ENCODE data around the gene ATXN2.
A peak's percentile ranks its signal among the peaks of the same experiment; 100 is the strongest.

The ATXN2 gene

DNA sequence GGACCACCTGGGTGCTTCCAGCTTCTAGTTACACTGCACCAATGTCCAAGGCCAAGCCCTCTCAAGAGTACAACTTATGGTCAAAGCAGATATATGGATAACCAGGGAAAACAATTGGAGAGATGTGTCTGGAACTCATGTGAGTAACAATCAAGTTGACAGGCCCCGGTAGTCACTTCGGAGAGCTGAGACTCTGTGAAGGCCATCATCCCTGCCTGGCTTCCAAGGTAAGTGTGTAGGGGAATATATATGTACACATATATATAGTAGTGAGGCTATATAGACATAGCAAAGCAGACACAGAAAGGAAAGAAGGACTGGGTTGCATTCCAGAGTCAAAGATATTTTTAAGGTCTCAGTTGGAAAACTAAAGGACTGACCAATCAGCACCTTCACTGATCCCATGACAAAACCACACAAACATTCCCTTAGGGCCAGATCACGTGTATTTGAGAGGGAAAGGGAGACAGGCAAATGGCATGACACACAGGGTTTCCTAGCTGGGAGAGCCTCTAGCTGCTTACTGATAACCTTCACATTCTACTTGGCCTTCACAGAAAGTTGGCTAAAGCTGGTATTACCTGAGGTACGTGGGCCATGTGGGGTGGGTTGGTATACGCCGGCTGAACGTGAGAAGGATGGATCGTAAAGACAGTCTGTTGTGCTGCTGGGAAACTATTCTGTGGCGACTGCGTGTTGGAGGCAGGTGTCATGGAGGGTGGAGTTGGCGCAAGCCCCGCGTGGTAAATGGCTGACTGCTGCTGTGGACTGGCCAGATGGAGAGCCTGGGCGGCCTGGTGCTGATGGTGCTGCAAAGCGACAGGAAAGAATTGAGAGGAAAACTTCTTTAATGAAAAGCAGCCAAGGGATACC, 143.4 kb downstream of the ATXN2 start:
- TF ChIP-seq, protein P1, sequence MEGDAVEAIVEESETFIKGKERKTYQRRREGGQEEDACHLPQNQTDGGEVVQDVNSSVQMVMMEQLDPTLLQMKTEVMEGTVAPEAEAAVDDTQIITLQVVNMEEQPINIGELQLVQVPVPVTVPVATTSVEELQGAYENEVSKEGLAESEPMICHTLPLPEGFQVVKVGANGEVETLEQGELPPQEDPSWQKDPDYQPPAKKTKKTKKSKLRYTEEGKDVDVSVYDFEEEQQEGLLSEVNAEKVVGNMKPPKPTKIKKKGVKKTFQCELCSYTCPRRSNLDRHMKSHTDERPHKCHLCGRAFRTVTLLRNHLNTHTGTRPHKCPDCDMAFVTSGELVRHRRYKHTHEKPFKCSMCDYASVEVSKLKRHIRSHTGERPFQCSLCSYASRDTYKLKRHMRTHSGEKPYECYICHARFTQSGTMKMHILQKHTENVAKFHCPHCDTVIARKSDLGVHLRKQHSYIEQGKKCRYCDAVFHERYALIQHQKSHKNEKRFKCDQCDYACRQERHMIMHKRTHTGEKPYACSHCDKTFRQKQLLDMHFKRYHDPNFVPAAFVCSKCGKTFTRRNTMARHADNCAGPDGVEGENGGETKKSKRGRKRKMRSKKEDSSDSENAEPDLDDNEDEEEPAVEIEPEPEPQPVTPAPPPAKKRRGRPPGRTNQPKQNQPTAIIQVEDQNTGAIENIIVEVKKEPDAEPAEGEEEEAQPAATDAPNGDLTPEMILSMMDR (IDR thresholded peaks at IDR 0.05), result no peak

DNA sequence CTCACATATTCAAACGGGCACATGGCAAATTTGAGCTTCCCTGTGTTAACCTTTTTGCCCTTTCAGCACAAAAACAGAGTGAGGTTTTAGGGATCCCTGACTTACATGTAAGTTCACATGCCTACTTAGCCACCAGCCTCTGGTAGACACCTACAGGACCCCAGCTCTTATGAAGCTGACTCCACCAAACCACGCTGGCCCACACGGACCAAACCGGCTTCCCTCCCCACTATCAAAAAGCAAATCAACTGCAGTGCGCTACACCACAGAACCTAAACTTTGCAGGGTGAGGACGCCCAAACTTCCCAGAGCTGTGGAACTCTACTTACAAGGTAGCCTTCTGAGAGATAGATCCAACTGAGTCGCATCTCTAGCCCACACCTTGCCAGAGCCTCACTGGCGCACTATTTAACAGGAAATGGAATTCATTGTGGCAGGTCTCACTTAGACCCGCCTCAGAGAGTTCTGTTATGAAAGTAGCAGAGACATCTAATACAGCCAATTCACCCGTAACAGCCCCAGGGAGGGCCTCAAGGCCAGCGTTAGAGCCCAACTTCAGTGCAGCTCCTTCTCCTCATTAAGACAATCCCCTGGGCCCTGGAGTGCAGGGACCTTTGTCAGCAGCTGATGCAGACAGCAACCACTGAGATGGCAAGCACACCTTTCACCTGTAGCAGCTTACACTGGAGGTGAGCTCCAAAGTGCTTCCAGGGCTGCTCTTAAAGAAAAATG, 144.2 kb downstream of the ATXN2 start:
- TF ChIP-seq, protein P1 (IDR thresholded peaks at IDR 0.05), result no peak

DNA sequence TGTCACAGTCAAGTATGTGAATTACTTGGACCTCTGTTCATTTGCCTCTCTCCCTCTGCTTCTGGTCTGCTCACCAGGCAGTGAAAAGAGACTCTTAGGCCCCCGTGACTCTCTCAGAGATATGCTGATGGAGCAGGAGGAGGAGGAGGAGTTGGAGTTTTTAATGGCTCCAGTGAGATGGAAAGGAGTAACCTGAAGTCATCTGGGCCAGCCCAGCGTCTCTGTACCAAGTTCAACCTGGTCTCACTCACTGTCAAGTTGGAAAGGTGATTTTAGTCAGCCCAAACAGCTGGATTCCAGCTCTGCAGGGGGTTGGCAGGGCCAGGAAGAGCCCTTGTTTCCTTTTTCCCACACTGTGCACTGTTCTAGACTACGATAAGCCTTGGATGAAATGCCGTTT, 144.8 kb downstream of the ATXN2 start:
- TF ChIP-seq, protein P1 (IDR thresholded peaks at IDR 0.05), result no peak

DNA sequence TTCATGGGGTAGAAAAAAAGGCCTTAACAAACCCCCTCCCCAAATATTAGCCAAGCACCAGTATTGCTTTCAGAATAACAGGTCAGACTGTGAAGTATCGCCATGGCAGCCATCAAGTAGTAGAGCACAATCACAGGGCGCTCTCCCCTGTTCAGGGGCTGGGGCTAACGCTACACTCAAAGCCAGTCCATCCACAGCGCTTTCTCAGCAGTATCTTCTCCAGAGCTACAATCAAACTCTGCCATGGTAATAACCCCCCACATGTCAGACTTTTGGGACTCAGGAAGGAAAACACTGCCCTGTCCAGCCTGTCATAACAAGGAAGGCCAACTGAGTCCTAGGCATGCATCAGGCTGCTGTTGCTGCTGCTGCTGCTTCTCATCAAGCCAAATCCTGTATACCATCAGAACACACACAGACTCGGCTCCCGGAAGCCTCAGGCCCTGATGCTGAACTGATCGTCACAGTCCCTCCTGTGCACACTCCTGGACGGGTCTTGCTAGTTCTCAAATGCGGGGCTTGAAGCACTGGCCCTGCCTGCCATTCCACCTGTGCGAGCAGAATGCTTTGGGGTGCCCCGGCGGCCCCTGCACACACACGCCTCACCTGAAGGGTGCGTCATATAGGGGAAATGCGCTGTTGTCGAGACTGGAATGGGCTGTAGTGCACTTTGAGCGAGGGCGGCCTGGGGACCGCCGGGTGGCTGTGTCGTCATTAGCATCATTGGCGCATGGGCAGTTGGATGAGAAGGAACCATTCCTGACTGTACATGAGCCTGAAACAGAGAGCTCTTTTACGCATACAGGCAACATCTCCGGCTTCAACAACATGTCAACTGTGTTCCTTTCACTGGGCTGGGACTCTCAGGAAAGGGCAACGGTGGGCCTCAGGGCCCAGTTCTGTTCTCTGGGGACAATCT, 145.8 kb downstream of the ATXN2 start:
- TF ChIP-seq, protein P1 (IDR thresholded peaks at IDR 0.05), result no peak

DNA sequence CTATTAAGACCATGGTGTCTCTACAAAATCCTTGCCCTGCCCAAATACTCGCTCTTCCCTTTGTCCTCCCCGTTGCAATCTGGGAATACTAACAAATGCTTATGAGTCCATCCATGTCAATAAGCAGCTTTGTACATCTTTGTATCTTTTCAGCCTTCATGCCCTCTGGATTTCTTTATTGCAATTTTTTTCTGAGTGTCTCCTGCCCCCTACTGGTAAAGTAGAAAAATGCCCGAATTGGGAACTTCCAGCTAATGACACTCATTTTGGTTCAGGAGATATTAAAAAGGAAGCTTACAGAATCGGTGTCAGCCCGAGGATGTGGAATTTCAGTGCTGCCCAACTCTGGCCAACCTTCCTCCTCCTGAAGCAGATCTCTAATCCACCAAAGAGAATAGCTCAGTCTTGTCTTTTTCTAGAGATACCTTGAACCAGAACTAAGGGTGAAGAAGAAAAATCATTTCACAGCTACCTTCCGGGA, 147.4 kb downstream of the ATXN2 start:
- TF ChIP-seq, protein P1 (IDR thresholded peaks at IDR 0.05), result peak; percentile 75

DNA sequence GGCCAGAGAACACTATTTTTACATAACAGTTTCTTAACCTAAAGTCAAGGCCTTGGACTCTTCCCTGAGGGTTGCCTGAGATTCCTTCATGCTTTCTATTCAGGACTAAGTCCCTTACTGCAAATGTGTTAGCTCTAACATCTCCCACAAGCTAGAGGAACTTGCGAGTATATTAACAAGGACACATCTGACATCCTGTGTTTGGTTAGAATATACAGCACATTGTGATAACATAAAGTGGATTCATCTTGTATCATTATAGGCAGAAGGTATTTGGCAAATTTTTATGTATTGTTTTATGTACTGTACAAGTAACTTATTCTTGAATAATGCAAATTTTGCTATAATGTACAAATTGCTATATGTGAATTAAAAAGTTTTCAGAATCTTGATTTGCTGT, 147.9 kb downstream of the ATXN2 start:
- TF ChIP-seq, protein P1 (IDR thresholded peaks at IDR 0.05), result no peak

DNA sequence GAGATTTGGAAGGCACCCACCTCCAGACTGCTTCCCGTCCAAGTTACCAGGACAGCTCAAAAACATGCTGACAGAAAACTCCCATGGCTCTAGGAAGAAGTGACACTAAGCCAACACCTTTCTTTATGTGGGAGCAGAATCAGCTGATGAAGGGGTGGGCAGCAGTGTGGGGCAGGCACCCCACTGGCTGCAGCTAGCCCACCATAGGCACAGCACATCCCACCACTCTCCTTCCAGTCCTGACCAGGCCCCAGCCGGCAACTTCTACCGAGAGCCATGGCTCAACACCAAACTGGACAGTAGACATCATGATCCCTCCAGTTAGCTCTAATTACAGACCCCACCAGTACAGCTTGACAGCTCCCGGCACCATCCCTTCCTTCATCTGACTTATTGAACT, 148.4 kb downstream of the ATXN2 start:
- TF ChIP-seq, protein P1 (IDR thresholded peaks at IDR 0.05), result no peak
